SU-DHL-6 (cell line): ENCODE results near the gene CHMP4B.

ENCODE experiments used
- H2AFZ ChIP-seq: fragments of 200-600 bp; sonication (generic); 2 replicates; pipeline ENCODE4 v1.6.1; 2014; ENCODE audit warnings: low read depth, mild to moderate bottlenecking, moderate library complexity, mixed read lengths, antibody characterized with exemption, low read length; ENCODE audit not compliant: severe bottlenecking
- H3F3A ChIP-seq: fragments of 200-600 bp; shearing (Covaris generic); 2 replicates; pipeline ENCODE4 v1.6.0; 2016; ENCODE audit warnings: antibody characterized with exemption, mild to moderate bottlenecking; ENCODE audit not compliant: insufficient read depth
- H3K27ac ChIP-seq: fragments of 200-600 bp; sonication (generic); 2 replicates; pipeline ENCODE4 v1.5.1; 2016; ENCODE audit warnings: low read depth, mild to moderate bottlenecking, low read length, moderate library complexity, mixed read lengths
- H3K27me3 ChIP-seq: fragments of 200-600 bp; sonication (generic), shearing (Covaris generic); 2 replicates; pipeline ENCODE4 v1.6.0; 2014; ENCODE audit warnings: mild to moderate bottlenecking, low read length
- H3K36me3 ChIP-seq: fragments of 200-600 bp; sonication (generic); 2 replicates; pipeline ENCODE4 v1.6.1; 2014; ENCODE audit warnings: mild to moderate bottlenecking, low read length, mixed read lengths
- H3K4me2 ChIP-seq: fragments of 300-600, 200-600 bp; shearing (Covaris generic), sonication (generic); 2 replicates; pipeline ENCODE4 v1.6.0; 2014; ENCODE audit warnings: low read length, low read depth, mild to moderate bottlenecking; ENCODE audit not compliant: poor library complexity, severe bottlenecking
- H3K4me3 ChIP-seq: fragments of 200-600 bp; sonication (generic); 2 replicates; pipeline ENCODE4 v1.5.1; 2014; ENCODE audit warnings: antibody characterized with exemption, low read length, mild to moderate bottlenecking, mixed read lengths; ENCODE audit not compliant: insufficient read depth, poor library complexity, severe bottlenecking
- H3K79me2 ChIP-seq: fragments of 200-600 bp; sonication (generic); 2 replicates; pipeline ENCODE4 v1.6.1; 2014; ENCODE audit warnings: mild to moderate bottlenecking, low read length, moderate library complexity; ENCODE audit not compliant: insufficient read depth
- H3K9ac ChIP-seq: fragments of 200-600 bp; sonication (generic); 2 replicates; pipeline ENCODE4 v1.7.0; 2014; ENCODE audit warnings: mild to moderate bottlenecking, low read length
- H3K9me2 ChIP-seq: fragments of 200-600 bp; sonication (generic); replicated peaks from 2 replicates; pipeline ENCODE4 v1.6.1; 2014; ENCODE audit warnings: low read length; ENCODE audit not compliant: insufficient read depth
- H3K9me3 ChIP-seq: fragments of 200-600 bp; sonication (generic); 2 replicates; pipeline ENCODE4 v1.6.1; 2014; ENCODE audit warnings: low read length, mixed read lengths; ENCODE audit not compliant: insufficient read depth
- H4K20me1 ChIP-seq: fragments of 200-600 bp; sonication (generic); 2 replicates; pipeline ENCODE4 v1.6.1; 2014; ENCODE audit warnings: low read depth, mild to moderate bottlenecking, antibody characterized with exemption, low read length, moderate library complexity, mixed read lengths
- CTCF ChIP-seq: fragments of 200-600 bp; sonication (generic); IDR thresholded peaks from one replicate; pipeline ENCODE4 v1.5.1; 2017; ENCODE audit warnings: antibody characterized with exemption, mild to moderate bottlenecking, low read length, moderate library complexity; ENCODE audit not compliant: insufficient read depth, poor library complexity, severe bottlenecking
- EZH2phosphoT487 ChIP-seq: fragments of 200-600 bp; sonication (generic), shearing (Covaris generic); conservative IDR thresholded peaks from 2 replicates; pipeline ENCODE4 v1.6.1; 2018; ENCODE audit warnings: mild to moderate bottlenecking, antibody characterized with exemption, low read length, moderate library complexity, mixed read lengths

Gene CHMP4B

DNA sequence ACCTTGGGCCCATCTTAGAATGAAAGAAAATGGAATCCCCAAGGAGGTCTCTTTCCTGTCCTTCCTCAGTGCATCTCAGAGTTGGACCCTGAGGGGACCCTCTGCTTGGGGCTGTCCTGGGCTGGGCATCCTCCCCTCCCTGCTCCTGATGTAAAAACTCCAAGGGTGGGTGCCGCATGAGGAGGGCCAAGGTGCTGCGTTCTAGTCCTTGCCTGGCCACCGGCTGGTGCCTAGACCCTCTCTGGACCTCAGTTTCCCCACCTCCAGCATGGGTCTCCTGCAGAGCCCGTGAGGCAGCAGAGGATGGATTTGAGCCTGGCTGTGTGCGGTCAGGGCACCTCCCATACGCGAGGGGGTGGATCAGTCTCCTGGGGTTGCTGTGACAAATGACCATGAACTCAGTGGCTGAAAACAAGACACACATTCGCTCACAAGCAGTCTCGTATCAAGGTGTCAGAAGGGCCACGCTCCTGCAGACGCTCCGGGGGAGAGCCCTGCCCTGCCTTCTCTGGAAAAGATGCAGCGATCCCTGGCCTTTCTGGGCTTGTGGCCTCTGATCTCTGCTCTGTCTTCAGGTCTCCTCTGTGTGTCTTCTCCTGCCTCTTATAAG, 54.7 kb downstream of the CHMP4B start:
- H3K4me3 ChIP-seq = no peak overlapping the region
- no peak overlapping the region for H3K27ac ChIP-seq
- H3K27me3 ChIP-seq = no peaks in the 10 kb centered on the region
- H3F3A ChIP-seq = peaks cover 9% of the 10 kb centered on the region
- H3K36me3 ChIP-seq = no peaks in the 10 kb centered on the region
- no peaks in the 10 kb centered on the region for H3K79me2 ChIP-seq
- no peak overlapping the region for H3K4me2 ChIP-seq
- no peaks in the 10 kb centered on the region for H3K9me2 ChIP-seq
- no peak for TF ChIP-seq CTCF
- no peak for TF ChIP-seq EZH2phosphoT487
- no peak overlapping the region for H2AFZ ChIP-seq
- H3K9me3 ChIP-seq = no peaks in the 10 kb centered on the region
- no peaks in the 10 kb centered on the region for H4K20me1 ChIP-seq
- no peak overlapping the region for H3K9ac ChIP-seq

GRCh38 chr20:33866398-33867100, 55.4 kb downstream of the CHMP4B start:
- Histone ChIP-seq H3K9me3 (no peaks in the 10 kb centered on the region), H3K27me3 (no peaks in the 10 kb centered on the region), H3K27ac (no peak overlapping the region), H3K4me3 (no peak overlapping the region), H3K9ac (no peak overlapping the region), H3K4me2 (no peak overlapping the region), H3K9me2 (no peaks in the 10 kb centered on the region), H3F3A (peaks cover 4% of the 10 kb centered on the region), H3K36me3 (no peaks in the 10 kb centered on the region), H2AFZ (no peak overlapping the region), H4K20me1 (no peaks in the 10 kb centered on the region), H3K79me2 (no peaks in the 10 kb centered on the region)
- no peak for TF ChIP-seq CTCF
- no peak for TF ChIP-seq EZH2phosphoT487

DNA sequence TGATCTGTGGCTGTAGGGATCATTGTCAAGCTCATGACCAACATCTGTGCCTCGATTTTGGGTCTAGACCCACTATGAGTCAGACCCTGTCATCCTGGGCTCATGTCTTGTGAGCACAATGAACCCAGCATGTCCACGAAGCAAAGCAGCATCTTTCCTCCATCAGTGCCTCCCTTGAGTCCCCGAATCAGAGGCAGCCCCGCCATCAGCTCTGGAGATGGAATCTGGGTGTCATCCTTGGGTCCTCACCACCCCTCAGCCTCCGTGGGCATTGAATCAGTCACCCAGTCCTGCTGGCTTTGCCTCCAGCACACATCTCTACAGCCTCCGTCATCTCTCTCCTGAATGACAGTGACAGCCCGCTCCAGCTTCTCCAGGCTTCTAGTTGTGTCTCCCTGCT, 56.9 kb downstream of the CHMP4B start:
- no peaks in the 10 kb centered on the region for H3K9me2 ChIP-seq
- no peak overlapping the region for H3K27ac ChIP-seq
- H3K4me3 ChIP-seq = no peak overlapping the region
- H2AFZ ChIP-seq = no peak overlapping the region
- H3K4me2 ChIP-seq = no peak overlapping the region
- no peaks in the 10 kb centered on the region for H3K9me3 ChIP-seq
- no peaks in the 10 kb centered on the region for H3K79me2 ChIP-seq
- no peak for TF ChIP-seq EZH2phosphoT487
- no peak for TF ChIP-seq CTCF
- H3K9ac ChIP-seq = no peak overlapping the region
- H3F3A ChIP-seq = no peaks in the 10 kb centered on the region
- H4K20me1 ChIP-seq = no peaks in the 10 kb centered on the region
- H3K36me3 ChIP-seq = no peaks in the 10 kb centered on the region
- no peaks in the 10 kb centered on the region for H3K27me3 ChIP-seq
